ENCODE results near the gene AKNA.
"Not testable (repeated sequence)": the region's sequence is repeated elsewhere in the genome, so short reads cannot be mapped to it uniquely, and the experiment has no call there.

Gene AKNA

GRCh38 chr9:114341991-114342390, 45.8 kb downstream of the AKNA start:
- DNase-seq = no peak

- no peak for DNase-seq
These were observed 46.5 kb downstream of the AKNA start for GRCh38 chr9:114341152-114341830.

GRCh38 chr9:114339130-114339908, 48.5 kb downstream of the AKNA start:
- peak in 20 of 58 donors; percentile 3 to 45 (median 14) for DNase-seq

GRCh38 chr9:114338187-114338586, 49.6 kb downstream of the AKNA start:
- no peak for DNase-seq

- no peak for DNase-seq
These were observed 50.9 kb downstream of the AKNA start for GRCh38 chr9:114336699-114337395.

GRCh38 chr9:114336157-114336556, 51.6 kb downstream of the AKNA start:
- no peak for DNase-seq

GRCh38 chr9:114335745-114336144, 52.0 kb downstream of the AKNA start:
- no peak for DNase-seq

- DNase-seq = no peak
These were observed 53.3 kb downstream of the AKNA start for GRCh38 chr9:114334490-114334889.

- DNase-seq = not testable (repeated sequence)
These were observed 54.1 kb downstream of the AKNA start for GRCh38 chr9:114333718-114334117.

- not testable (repeated sequence) for DNase-seq
These were observed 55.2 kb downstream of the AKNA start for GRCh38 chr9:114332474-114333040.

GRCh38 chr9:114331229-114332195, 56.3 kb downstream of the AKNA start:
- not testable (repeated sequence) for DNase-seq

GRCh38 chr9:114330636-114331035, 57.1 kb downstream of the AKNA start:
- DNase-seq = no peak

GRCh38 chr9:114329625-114330022, 58.2 kb downstream of the AKNA start, which contains the start of gene ORM2:
TSS of gene ORM2 (plus strand) at chr9:114329869. CDS start at chr9:114329905, 36 bp downstream.
- not testable (repeated sequence) for DNase-seq

- not testable (repeated sequence) for DNase-seq
These were observed 58.7 kb downstream of the AKNA start for GRCh38 chr9:114328937-114329624.

- DNase-seq = not testable (repeated sequence)
These were observed 59.4 kb downstream of the AKNA start for GRCh38 chr9:114328357-114328820.

GRCh38 chr9:114327749-114328148, 60.0 kb downstream of the AKNA start:
- DNase-seq = peak in 2 of 58 donors; percentile 28 to 29

GRCh38 chr9:114325684-114326254, 62.0 kb downstream of the AKNA start:
- DNase-seq = not testable (repeated sequence)

- DNase-seq = not testable (repeated sequence)
These were observed 62.8 kb downstream of the AKNA start for GRCh38 chr9:114324965-114325364.

GRCh38 chr9:114324492-114324891, 63.3 kb downstream of the AKNA start:
- peak in 1 of 58 donors; percentile 46 for DNase-seq

Measured in anterior cingulate cortex (tissue), 58 donors.